Neural crest cell (in vitro differentiated cells): ENCODE measurements around the gene JPH4. TPM values are rescaled to one million over a fixed set of nuclear protein-coding genes. Genes with fewer than 3 reads are reported as not detected.

Experiments used
- DNase-seq: peaks from one replicate; pipeline ENCODE4 v3.0.0; 2021; ENCODE audit warnings: low read depth, mixed read lengths, low spot score
- H3K27ac Mint-ChIP-seq: one replicate; pipeline ENCODE4 v1.8.0; 2021; ENCODE audit warnings: mild to moderate bottlenecking, mixed read lengths; ENCODE audit not compliant: unreplicated experiment
- H3K27me3 Mint-ChIP-seq: 2 replicates; pipeline ENCODE4 v1.8.0; 2021; ENCODE audit warnings: low read depth, mild to moderate bottlenecking, mixed read lengths
- H3K36me3 Mint-ChIP-seq: 2 replicates; pipeline ENCODE4 v1.8.0; 2021; ENCODE audit warnings: low read depth, mild to moderate bottlenecking, mixed read lengths
- H3K4me1 Mint-ChIP-seq: 2 replicates; pipeline ENCODE4 v1.8.0; 2021; ENCODE audit warnings: mixed read lengths
- H3K4me3 Mint-ChIP-seq: one replicate; pipeline ENCODE4 v1.8.0; 2021; ENCODE audit warnings: mild to moderate bottlenecking, mixed read lengths
- H3K9me3 Mint-ChIP-seq: 2 replicates; pipeline ENCODE4 v1.8.0; 2021; ENCODE audit warnings: mixed read lengths
- total RNA-seq: library from RNA; stranded (reverse); gene quantifications from 2 replicates; pipeline ENCODE4 v1.2.1, GENCODE V29; 2021
- TF ChIP-seq, protein P1 (sequence below): fragments of 200-600 bp; sonication (generic); conservative IDR thresholded peaks from 2 replicates; pipeline ENCODE4 v1.5.0; 2021; ENCODE audit warnings: antibody characterized with exemption, mild to moderate bottlenecking

Gene JPH4
- total RNA-seq, 1 donor from 2014 or later, result 1.4 TPM

DNA sequence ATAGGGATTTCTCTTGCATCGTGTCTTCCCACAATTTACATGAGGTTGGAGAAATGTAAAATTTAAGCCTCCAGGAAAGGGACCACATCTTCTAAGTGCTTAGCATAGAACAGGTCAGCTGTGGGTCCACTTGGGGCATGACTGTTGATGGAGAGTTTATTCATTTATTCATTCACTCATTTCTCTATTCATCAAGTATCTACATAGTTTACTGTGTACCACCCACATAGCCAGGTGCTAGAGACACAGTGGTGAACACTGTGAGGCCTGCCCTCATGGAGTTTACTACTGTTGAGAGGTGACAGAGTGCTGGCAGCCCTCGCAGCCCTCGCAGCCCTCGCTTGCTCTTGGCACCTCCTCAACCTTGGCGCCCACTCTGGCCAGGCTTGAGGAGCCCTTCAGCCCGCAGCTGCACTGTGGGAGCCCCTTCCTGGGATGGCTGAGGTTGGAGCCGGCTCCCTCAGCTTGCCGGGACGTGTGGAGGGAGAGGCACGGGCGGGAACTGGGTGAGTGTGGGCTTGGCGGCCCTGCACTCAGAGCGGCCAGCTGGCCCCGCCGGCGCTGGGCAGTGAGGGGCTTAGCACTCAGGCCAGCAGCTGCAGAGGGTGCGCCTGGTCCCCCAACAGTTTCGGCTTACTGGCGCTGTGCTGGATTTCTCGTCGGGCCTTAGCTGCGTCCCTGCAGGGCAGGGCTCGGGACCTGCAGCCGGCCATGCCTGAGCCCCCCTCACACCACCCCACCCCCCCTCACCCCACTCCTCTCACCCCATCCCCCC, 1.7 kb upstream of the JPH4 start:
- Mint-ChIP-seq H3K36me3 (no peaks in the 10 kb centered on the region), H3K4me1 (peaks cover 8% of the 10 kb centered on the region), H3K4me3 (no peak overlapping the region), H3K27ac (no peak overlapping the region), H3K9me3 (no peaks in the 10 kb centered on the region), H3K27me3 (peaks cover 71% of the 10 kb centered on the region)
- no peak for DNase-seq
- TF ChIP-seq, protein P1, sequence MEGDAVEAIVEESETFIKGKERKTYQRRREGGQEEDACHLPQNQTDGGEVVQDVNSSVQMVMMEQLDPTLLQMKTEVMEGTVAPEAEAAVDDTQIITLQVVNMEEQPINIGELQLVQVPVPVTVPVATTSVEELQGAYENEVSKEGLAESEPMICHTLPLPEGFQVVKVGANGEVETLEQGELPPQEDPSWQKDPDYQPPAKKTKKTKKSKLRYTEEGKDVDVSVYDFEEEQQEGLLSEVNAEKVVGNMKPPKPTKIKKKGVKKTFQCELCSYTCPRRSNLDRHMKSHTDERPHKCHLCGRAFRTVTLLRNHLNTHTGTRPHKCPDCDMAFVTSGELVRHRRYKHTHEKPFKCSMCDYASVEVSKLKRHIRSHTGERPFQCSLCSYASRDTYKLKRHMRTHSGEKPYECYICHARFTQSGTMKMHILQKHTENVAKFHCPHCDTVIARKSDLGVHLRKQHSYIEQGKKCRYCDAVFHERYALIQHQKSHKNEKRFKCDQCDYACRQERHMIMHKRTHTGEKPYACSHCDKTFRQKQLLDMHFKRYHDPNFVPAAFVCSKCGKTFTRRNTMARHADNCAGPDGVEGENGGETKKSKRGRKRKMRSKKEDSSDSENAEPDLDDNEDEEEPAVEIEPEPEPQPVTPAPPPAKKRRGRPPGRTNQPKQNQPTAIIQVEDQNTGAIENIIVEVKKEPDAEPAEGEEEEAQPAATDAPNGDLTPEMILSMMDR, result no peak

DNA sequence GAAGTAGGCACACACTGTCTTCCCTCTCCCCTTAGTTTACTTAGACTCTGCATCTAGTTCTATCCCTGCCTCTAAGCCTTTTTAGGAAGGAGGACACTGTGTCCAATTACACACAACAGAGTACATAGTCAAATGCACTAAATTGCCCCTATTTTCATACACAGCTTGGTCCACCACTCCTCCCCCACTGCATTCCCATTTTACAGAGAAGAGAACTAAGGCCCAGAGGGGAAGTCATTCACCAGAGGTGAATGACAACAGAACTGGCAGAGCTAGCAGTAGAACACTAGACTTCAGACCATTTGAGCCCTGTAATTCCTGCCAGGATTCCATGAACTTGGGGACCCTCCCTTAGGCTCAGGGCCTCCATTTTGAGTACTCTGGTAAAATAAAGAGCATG, 1.1 kb upstream of the JPH4 start:
- H3K36me3 Mint-ChIP-seq, result no peaks in the 10 kb centered on the region
- H3K4me1 Mint-ChIP-seq, result peaks cover 8% of the 10 kb centered on the region
- no peaks in the 10 kb centered on the region for H3K9me3 Mint-ChIP-seq
- DNase-seq, result no peak
- no peak overlapping the region for H3K27ac Mint-ChIP-seq
- TF ChIP-seq, protein P1, result no peak
- peak overlapping the region; percentile 2 for H3K4me3 Mint-ChIP-seq
- H3K27me3 Mint-ChIP-seq, result peaks cover 77% of the 10 kb centered on the region

DNA sequence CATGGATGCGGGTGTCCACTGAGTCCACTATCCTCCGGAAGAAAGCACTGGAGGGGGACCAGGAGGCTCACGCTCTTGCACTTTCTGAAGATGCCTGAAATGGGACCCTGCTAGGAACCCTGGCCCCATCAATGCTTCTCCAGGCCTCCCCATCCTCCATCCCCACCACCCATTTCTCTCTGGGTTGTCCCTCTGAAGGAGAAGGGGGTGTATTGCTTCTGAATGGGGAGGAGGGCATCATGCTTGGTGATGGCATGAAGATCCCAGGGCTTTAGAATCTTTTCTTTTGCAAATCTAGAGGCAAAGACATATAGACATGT, 681 bp upstream of the JPH4 start:
- DNase-seq, result no peak
- Mint-ChIP-seq H3K4me3 (no peak overlapping the region), H3K9me3 (no peaks in the 10 kb centered on the region), H3K4me1 (peaks cover 8% of the 10 kb centered on the region), H3K36me3 (no peaks in the 10 kb centered on the region), H3K27ac (no peak overlapping the region), H3K27me3 (peaks cover 79% of the 10 kb centered on the region)
- TF ChIP-seq, protein P1, result no peak

DNA sequence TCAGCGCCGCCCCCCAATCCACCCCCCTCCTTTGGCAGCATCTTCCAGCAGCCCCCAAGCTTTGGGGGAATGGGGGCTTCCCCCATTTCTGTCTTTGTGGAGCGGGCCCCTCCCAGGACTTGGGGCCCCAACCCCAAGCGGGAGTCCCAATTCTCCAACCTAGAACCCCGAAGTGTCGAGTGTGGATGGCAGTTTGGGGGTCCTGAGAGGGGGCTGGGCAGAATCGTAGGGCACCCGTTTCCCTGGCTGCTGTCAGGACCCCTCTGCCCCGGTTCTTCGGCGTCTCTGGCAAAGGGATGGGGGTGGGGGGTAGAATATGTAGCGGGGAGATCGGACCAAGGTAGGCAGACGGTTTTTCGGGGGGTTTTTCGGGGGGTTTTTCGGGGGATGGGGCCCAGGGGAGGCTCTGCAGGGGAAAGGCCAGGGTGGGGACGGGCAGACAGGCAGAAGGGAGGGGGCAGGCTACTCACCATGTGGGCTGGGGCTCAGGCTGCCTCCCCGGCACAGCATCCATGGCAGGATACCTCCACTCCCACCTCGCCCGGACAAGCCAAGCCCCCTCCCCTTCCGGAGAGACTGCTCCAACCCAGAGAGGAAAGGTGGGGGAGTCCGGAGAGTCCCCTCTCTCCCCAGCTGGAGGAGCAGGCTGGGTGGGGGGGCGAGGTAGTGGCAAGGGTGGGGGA, 739 bp downstream of the JPH4 start:
- Mint-ChIP-seq H3K4me3 (no peak overlapping the region), H3K27me3 (peaks cover 85% of the 10 kb centered on the region), H3K9me3 (no peaks in the 10 kb centered on the region), H3K36me3 (no peaks in the 10 kb centered on the region), H3K27ac (no peak overlapping the region), H3K4me1 (peaks cover 12% of the 10 kb centered on the region)
- DNase-seq, result no peak
- TF ChIP-seq, protein P1, result no peak

DNA sequence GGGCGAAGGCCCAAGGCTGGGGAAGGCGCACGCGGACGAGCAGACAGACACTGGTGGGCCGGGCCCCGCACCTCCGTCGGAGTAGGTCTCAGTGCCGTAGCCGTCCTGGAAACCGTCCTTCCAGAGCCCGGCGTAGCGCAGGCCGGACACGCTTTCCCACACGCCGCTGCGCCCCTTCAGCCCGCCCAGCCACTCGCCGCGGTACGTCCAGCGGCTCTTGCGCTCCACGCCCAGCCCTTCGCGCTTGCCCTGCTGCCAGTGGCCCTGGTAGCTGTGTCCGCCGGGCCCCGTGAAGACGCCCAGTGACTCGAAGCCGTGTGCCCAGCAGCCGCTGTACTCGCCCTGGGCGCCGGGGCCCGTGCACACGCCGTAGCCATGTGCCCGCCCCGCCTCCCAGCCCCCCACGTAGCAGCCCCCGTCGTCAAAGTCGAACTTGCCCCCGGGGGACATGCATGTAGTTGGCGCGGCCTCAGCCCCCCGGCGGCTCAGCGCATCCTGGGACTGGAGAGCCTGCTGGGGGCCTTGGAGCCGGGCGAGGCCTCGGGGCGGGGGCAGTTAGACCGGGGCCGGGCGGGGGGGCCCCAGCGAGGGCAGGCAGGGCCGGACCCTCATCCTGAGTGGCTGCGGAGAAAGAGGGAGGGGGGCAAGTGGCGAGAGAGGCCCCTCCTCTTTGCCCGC, 1.4 kb downstream of the JPH4 start:
- TF ChIP-seq, protein P1, result no peak
- Mint-ChIP-seq H3K9me3 (no peaks in the 10 kb centered on the region), H3K4me1 (peaks cover 12% of the 10 kb centered on the region), H3K27me3 (peaks cover 85% of the 10 kb centered on the region), H3K4me3 (no peak overlapping the region), H3K36me3 (no peaks in the 10 kb centered on the region), H3K27ac (no peak overlapping the region)
- no peak for DNase-seq
